GM21737 (cell line): ENCODE results near the gene CILP2.

Experiments
- ATAC-seq: cut with Tn5 transposase; IDR thresholded peaks from one replicate; pipeline ENCODE4 v1.9.1; 2021; ENCODE audit warnings: mild to moderate bottlenecking, moderate library complexity; ENCODE audit not compliant: unreplicated experiment

CILP2 gene

DNA sequence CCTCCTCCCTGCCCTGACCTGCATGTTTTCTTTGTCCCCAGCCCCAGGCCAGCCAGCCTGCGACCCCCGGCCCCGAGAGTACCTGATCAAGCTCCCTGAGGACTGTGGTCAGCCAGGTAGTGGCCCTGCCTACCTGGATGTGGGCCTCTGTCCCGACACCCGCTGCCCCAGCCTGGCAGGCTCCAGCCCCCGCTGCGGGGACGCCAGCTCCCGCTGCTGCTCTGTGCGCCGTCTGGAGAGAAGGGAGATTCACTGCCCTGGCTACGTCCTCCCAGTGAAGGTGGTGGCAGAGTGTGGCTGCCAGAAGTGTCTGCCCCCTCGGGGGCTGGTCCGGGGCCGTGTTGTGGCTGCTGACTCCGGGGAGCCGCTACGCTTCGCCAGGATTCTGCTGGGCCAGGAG, 5.6 kb downstream of the CILP2 start:
- no peak for ATAC-seq

DNA sequence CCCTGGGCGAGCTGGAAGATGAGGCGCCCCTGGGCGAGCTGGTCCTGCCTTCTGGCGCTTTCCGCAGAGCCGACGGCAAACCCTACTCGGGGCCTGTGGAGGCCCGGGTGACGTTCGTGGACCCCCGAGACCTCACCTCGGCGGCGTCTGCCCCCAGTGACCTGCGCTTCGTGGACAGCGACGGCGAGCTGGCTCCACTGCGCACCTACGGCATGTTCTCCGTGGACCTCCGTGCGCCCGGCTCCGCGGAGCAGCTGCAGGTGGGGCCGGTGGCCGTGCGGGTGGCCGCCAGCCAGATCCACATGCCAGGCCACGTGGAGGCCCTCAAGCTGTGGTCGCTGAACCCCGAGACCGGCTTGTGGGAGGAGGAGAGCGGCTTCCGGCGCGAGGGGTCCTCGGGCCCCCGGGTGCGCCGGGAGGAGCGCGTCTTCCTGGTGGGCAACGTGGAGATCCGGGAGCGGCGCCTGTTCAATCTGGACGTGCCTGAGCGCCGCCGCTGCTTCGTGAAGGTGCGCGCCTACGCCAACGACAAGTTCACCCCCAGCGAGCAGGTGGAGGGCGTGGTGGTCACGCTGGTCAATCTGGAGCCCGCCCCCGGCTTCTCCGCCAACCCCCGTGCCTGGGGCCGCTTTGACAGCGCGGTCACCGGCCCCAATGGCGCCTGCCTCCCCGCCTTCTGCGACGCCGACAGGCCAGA, 6.3 kb downstream of the CILP2 start:
- ATAC-seq: no peak

DNA sequence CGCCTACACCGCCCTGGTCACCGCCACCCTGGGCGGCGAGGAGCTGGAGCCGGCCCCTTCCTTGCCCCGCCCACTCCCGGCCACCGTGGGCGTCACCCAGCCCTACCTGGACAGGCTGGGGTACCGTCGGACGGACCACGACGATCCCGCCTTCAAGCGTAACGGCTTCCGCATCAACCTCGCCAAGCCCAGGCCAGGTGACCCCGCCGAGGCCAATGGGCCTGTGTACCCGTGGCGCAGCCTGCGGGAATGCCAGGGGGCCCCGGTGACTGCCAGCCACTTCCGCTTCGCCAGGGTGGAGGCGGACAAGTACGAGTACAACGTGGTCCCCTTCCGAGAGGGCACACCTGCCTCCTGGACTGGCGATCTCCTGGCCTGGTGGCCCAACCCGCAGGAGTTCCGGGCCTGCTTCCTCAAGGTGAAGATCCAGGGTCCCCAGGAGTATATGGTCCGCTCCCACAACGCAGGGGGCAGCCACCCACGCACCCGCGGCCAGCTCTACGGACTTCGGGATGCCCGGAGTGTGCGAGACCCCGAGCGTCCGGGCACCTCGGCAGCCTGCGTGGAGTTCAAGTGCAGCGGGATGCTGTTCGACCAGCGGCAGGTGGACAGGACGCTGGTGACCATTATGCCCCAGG, 7.0 kb downstream of the CILP2 start:
- no peak for ATAC-seq

DNA sequence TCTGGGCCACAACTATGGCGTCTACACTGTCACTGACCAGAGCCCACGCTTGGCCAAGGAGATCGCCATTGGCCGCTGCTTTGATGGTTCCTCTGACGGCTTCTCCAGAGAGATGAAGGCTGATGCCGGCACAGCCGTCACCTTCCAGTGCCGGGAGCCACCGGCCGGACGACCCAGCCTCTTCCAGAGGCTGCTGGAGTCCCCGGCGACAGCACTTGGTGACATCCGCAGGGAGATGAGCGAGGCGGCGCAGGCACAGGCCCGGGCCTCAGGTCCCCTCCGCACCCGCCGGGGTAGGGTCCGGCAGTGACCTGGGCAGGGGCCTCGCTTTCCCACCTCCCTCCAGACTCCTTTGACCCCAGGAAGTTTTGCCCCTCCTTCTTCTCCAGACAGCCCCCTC, 7.6 kb downstream of the CILP2 start:
- ATAC-seq: no peak

DNA sequence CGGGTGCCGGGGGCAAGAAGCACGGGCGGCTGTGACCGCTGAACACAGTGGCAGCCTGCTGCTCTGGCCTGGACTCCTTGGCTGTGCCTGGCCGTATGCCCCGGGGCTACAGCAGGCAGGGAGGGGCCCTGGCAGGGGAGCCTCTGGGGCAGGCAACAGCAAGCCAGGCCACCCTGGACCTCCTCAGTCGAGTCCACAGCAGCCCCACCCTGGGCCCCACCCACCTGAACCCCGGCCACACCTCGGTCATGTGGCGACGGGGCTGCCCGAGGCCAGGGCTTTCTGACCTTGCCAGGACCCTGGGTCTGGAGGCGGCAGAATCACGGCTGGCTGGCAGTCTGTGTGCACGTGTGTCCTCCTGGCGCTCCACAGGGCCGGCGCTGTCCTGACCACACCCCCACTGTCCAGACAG, 8.7 kb downstream of the CILP2 start:
- ATAC-seq: no peak

DNA sequence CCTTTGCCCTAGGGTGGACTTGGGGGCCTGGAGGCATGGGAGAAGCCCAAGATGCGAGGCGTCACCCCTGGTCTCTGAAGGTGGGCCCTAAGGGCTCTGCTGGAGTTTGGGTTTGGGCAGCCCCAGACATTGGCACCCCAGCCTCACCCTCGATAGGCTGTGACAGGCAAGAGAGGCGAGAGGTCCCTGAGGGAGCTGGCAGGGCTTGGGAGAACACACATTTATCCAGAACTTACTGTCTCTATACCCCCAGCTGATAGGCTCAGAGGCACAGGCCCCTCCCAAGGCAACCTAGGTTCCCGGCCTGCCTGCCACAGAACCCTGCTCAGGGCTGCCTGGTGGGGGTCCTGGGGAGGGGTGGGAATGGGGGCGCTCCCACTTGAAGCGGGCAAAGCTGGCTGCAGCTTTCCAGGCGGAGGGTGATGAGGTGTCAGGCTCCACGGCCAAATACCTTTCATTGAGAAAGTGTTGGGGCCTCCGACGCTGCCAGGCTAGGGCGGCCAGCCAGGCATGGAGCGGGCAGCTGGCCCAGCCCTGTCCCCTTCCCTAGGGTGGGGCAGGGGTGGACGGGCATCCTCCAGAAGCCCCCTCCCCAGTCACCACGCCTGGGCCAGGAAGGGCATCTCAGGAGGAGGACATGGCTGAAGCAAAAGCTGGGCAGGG, 9.7 kb downstream of the CILP2 start:
- ATAC-seq: no peak

DNA sequence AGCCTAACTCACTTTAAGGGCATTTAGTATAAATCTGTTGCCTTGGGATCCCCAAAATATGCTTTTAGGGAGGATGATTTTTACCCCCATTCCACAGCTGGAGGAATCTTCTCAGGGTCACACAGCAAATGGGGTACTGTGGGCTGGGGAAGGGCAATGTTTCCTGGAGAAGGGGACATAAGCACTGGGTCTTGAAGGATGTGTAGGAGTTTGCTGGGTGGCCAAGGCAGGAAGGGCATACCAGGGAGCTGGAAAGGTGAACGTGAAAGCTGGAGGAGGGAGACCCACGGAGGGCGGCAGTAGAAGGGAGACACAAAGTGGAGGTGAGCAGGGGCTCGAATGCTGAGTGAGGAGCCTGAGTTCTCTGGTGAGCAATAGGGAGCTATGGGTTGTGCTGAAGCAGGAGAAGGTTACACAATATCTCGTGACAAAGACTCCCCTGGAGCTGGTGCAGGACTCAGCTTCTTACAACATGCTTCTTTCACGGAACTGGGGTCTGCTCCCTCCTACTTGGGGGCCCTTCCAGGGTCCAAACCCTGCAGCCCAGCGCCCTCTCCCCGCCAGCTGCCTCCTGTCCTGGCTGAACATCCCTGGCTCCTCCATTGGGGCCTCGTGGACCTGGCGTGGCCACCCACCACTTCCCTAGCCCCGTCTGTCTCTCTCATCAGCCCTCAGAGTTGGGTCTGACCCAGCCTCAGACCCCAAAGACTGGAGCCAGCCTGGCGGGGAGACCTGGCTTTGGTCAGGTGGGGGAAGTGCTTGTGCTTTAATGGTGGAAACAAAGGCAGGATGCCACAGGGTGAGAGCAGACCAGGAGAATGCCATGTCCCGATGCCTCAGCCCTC, 11.1 kb downstream of the CILP2 start:
- ATAC-seq: no peak

DNA sequence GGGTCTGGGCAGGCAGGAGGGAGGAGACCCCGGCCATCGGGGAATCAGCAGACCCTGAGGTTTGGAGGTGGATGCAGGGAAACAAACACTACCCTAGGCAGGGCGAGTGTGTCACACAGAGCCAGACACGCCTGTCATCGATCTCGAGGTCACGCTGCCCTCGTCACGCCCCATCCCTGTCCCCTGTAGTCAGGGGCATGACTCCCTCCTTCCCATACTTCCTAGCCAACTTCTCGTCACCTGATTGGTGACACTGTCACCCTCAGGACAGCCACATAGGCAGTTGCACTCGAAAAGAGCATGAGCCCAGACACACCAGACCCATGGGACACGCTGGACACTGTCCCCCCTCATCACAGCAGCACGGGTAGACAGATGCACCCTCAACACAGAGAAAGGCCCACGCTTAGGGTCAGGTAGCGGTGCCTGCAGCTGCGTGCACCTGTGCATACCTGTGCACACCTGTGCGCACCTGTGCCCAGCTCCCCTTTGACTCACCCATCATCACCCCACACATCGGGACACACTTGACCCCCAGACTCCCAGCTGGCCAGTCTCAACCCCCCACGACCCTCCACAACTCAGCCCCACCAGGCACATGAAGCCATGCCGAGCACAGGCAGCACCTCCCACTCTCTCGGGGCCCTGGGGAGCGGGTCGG, 11.9 kb downstream of the CILP2 start:
- ATAC-seq: no peak

DNA sequence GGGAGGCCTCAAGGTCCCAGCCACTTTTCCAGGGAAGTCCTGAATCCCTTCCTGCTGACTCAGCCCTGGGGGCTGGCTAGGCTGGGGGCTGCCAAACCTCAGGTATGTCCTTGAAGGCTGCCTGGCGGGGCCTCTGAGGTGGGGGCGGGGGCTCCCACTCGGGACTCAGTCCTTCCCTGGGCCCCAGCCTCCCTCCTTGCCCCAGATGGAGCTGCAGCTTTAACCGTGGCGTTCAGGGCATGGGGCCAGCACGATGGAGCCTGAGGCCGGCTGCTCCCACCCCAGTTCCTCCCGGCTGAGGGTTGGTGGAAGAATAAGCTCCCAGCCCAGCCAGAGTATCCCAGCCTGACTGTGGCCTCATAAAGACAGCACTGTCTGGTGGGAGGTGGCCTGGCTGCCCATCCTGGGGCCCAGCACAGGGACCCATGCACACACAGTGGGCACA, 12.4 kb downstream of the CILP2 start:
- no peak for ATAC-seq

DNA sequence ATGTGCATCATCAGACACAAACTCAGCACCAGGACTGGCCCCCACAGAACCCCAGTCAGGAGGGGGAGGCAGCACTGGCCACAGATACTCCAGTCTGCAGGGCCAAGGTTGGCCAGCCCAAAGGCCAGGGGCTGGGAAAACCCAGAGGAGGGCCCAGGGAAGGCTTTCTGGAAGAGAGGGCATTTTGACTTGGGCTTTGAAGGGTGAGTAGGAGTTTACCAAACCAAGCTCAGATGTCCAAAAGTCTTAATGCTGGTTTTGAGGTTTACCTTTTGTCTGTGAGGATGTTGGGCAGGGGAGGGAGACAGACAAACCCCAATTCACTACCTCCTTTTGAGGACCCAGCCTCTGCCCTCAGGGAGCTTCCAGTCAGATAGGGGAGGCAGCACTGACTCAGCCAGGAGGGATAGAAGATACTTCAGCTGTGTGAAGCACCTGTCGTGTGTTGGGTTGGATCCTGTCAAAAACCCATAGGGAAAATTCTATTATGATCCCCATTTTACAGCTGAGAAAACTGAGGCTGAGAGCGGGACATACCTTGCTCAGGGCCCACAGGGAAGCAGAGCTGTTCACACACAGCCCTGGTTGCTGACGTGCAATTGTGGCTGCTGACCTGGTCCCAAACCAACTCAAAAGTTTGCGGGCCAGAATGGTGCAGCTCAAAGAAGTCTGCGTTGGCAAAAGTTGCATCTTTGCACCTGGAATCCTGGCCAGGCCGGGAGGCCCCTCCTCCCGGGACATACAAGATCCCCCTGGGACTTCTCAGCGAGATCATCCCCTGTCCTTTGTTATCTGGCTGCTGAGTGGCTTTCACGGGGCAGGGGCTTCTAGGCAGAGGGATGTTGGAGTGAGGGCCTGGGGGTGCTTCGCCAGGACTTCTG, 13.1 kb downstream of the CILP2 start:
- no peak for ATAC-seq

DNA sequence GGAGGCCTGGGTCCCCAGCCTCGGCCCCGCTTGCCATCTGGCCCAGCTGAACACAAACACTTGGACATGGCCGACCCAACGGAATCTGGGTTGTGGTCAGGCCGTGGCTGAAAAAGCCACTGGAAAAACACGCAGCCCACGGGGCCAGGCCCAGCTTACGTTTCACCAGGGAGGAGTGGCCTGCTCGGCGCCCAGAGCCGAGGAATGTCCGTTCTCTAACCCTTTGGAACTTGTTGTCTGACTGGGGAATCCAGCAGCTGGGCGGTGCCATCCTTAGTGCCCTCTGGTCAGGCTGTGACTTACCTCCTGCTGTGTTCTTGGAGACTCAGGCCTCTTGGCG, 13.8 kb downstream of the CILP2 start:
- ATAC-seq: no peak

DNA sequence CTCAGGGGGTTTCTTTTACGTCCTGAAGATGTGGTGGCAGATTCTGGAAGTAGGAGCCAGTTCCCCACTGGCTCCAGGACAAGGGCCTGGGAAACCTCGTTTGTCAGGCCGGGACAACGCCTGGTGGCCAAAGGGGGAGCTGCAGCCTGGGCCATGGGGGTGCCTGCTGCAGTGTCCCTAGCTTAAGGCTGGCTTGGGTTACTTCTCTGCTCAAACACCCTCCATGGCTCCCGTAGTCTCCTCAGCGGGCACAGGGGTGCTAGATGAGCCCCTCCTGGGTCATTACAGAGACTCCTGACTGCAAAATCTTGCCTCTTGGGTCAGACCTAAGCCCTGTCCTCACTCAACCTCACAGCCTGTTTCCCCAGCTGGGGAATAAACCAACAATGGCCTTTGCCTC, 14.7 kb downstream of the CILP2 start:
- ATAC-seq: no peak

DNA sequence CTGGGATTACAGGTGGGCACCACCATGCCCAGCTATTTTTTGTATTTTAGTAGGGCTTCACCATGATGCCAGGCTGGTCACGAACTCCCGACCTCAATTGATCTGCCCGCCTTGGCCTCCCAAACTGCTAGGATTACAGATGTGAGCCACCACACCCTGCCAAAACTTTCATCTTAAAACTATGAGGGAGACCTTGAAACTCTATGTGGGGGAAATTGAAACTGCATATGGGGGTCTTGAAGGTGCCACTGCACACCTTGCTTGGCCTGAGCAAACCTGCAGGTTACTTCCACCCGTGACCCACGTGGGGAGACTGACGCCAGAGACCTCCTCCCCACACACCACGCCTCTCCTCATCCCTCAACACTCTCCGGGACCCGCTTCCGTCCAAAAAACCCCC, 15.6 kb downstream of the CILP2 start:
- no peak for ATAC-seq

DNA sequence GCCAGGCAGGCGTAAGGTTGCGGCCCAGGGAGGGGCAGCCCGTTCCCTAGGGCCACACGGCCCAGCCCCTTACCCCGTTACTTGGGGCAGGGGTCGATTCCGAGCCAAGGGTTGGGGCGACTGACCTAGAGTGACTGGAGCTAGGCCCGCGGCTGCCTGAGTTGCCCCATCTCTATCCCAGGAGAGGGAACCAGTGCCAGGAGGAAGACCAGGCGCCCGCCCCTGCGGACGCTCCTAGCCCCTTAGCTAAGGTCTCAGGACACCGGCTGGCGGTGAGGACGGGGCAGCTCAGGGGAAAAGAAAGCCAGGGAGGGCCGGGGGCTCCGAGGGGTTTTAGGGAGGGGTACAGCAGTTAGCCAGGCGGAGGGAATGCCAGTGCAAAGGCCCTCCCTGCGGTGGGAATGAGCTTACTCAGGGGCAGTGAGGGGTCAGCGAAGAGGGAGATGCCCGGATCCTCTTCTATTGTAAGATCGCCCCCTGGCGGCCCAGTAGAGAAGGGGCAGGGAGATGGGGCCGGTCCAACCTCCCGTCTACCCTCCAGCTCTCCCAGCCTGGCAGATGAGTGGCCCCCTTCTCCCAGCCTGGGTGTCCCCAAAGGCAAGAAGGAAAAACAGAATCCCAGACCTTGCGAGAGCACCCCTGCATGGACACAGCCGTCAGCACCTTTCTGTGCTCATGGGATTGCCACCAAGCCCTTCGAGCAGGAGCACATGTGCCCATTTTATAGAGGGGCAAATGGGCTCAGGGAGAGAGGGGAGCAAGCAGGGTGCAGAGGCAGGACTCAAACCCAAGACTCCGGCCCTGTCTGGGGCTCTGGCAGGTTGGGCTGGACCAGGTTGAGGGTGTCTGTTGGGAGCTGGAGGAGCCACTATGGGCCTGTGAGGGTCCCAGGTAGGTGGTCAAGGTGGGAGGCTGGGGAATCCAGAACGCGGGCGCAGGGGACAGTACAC, 16.3 kb downstream of the CILP2 start:
- no peak for ATAC-seq

DNA sequence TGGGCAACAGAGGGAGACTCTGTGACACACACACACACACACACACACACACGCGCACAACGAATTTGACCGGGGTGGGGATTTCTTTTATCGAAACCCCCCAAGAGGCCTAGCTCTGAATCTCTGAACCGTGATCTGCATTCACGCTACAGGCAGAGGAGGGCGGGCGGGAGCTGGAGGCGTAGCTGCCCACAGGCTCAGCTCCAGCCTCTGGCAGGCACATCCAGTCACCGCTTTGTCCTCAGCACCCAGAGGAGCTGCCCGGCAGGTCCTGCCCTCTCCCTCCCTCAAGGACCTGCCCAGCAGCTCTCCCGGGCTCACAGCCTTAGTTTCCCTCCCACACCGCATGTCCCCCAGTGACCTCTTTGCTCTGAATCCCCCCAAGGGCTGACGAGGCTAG, 20.0 kb downstream of the CILP2 start:
- ATAC-seq: no peak

DNA sequence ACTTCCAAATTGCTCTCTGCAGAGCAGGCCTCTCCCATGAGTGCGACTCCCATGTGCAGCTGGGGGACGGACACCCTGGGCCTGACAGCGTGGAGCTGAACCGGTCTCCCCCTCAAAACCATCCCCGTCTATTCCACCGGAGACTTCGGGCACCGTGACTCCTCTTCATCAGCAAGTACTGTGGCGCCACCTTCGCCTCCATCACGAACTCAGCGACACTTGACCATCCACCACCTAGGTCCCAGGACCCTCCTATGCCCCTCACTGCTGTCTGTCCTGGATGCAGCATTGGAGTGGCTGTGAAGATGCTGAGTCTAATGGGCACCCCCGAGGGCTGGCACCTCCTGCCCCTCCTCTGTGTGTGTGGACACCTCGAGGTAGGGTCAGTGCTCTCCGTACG, 20.6 kb downstream of the CILP2 start:
- no peak for ATAC-seq

DNA sequence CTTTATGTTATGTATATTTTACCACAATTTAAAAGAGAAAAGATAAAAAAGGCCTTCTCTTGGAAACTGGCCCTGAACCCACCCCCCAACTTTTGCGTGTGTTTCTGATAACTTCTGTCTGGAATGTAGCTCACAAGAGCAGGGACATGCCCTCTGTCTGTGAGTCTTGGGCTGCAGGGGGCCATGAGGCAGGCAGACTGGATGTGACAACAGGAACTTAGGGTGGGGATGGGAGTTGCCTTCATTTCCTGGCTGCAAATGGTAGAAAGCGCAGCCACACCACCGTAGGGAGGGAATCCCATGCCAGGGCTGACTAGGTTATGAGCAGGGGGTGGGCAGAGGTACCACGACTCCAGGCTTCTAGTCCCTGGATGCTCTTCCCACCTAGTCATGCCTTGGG, 21.9 kb downstream of the CILP2 start:
- ATAC-seq: no peak

DNA sequence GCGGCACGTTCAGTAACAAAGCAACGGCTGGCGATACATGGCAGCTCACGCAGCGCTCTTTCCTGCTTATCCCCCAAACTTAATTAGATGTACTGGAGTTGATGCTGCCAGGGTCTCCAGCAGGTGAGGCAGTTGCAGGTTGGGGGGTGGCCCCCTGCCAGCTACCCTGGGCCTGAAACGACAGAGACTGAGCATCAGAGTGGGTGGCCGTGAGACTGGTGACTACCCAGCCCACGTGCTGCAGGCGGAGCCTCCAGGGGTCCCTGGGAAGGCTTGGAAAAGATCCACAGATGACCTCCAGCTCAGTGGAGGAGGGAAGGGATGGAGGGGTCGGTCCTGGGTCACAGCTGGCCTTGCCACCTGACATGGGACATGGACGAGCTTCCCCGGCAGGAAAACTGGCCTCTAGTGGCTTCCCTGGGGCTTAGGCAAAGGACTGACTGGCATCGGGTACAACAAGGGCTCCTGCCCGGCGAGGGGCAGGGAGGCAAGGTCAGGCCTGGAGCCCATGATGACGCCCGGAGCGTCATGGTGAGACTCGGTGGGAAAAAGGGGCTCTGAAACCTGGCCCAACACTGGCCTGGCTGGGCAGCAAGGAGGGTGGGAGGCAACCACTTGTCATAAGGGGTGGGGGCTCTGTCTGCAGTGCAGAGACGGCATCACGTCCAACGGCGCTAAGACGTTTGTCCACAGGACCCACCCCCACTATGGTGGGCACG, 24.0 kb downstream of the CILP2 start:
- no peak for ATAC-seq
